Renal cortical epithelial cell (primary cell): ENCODE results near the gene RIN3. TPM values are rescaled to one million over a fixed set of nuclear protein-coding genes. Genes with fewer than 3 reads are reported as not detected.

Experiments
- DNase-seq: peaks from one replicate; pipeline ENCODE4 v3.0.0-alpha.2; 2011; ENCODE audit warnings: low read depth
- total RNA-seq: library from RNA; depleted of rRNA; stranded (reverse); fragments of >200 nt; gene quantifications from 2 replicates; pipeline ENCODE4 v1.2.3, GENCODE V29; 2014

Gene RIN3
- total RNA-seq, 1 donor from 2014 or later = 8.5 TPM

GRCh38 chr14:92597906-92598905 is 84.6 kb downstream of the RIN3 start:
- no peak for DNase-seq

GRCh38 chr14:92599811-92600210 is 86.2 kb downstream of the RIN3 start:
- no peak for DNase-seq

GRCh38 chr14:92600318-92601053 is 86.9 kb downstream of the RIN3 start:
- DNase-seq = peak; percentile 82

GRCh38 chr14:92601131-92601710 is 87.6 kb downstream of the RIN3 start:
- DNase-seq = no peak

GRCh38 chr14:92601757-92602417 is 88.3 kb downstream of the RIN3 start:
- DNase-seq = no peak

GRCh38 chr14:92603309-92604242 is 90.0 kb downstream of the RIN3 start:
- DNase-seq = peak; percentile 65

GRCh38 chr14:92605274-92605940 is 91.8 kb downstream of the RIN3 start:
- DNase-seq = no peak

GRCh38 chr14:92607251-92607650 is 93.7 kb downstream of the RIN3 start:
- DNase-seq = no peak

GRCh38 chr14:92607702-92608429 is 94.3 kb downstream of the RIN3 start:
- DNase-seq = peak; percentile 74

- DNase-seq = peak; percentile 24
These were observed 96.4 kb downstream of the RIN3 start for GRCh38 chr14:92609955-92610354.

GRCh38 chr14:92610849-92611271 is 97.3 kb downstream of the RIN3 start:
- no peak for DNase-seq

GRCh38 chr14:92613008-92613658 is 99.6 kb downstream of the RIN3 start:
- no peak for DNase-seq

- DNase-seq = no peak
These were observed 100.2 kb downstream of the RIN3 start for GRCh38 chr14:92613681-92614260.

- no peak for DNase-seq
These were observed 101.9 kb downstream of the RIN3 start for GRCh38 chr14:92615451-92615850.

GRCh38 chr14:92616178-92616577 is 102.6 kb downstream of the RIN3 start:
- no peak for DNase-seq

- DNase-seq = no peak
These were observed 104.0 kb downstream of the RIN3 start for GRCh38 chr14:92617581-92617980.

- no peak for DNase-seq
These were observed 106.3 kb downstream of the RIN3 start for GRCh38 chr14:92619671-92620456.

GRCh38 chr14:92622311-92622710 is 108.7 kb downstream of the RIN3 start:
- DNase-seq = no peak
